GM23248 (cell line): ENCODE measurements around the gene FBXO44.

Experiments used
- EZH2 ChIP-seq: fragments of 200-600 bp; sonication (generic); IDR thresholded peaks from 2 replicates; pipeline ENCODE4 v1.6.1; 2018; ENCODE audit warnings: antibody characterized with exemption, mild to moderate bottlenecking; ENCODE audit not compliant: insufficient read depth, poor library complexity, severe bottlenecking
- EZH2phosphoT487 ChIP-seq: fragments of 200-600 bp; sonication (generic); IDR thresholded peaks from 2 replicates; pipeline ENCODE4 v1.6.1; 2018; ENCODE audit warnings: antibody characterized with exemption, moderate library complexity, mild to moderate bottlenecking, low read depth; ENCODE audit not compliant: insufficient read depth

DNA sequence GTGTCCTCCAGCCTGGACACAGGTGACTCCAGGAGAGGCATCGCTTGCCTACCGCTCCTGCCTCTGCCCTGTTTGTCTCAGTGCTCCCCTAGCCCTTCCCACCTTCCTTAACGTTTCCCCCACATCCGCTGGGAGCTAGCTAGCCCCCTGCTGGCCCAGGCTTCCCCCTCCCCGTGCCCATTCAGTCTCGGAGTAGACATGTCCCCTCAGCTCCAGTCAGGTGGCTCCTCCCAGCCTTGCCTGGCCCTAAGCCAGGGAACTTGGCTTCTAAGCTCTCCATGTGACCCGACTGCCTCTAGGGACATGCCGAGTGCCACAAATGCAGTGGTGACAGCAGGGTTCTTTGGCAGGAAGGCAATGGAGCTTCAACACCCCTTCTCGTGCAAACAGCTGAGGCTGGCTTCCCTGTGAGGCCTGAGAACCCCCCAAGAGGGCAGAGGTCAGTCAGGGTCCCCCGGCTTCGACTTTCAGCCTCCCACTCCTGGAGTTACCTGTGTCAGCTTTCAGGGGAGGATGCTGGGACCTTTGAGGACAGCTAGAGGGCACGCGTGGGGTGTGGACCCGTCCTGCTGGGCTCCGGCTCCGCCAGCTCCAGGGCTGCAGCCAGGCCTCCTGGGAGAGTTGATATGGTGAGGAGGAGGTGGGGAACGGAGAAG lies 53.1 kb downstream of the FBXO44 start:
- TF ChIP-seq EZH2 (no peak), EZH2phosphoT487 (no peak)
